ENCODE measurements around the gene PLA2G2D. TPM values are rescaled to one million over a fixed set of nuclear protein-coding genes. Genes with fewer than 3 reads are reported as not detected.

PLA2G2D gene
- total RNA-seq, 6 donors from 2014 or later = 0.13 to 0.29 TPM; not detected in 4

DNA sequence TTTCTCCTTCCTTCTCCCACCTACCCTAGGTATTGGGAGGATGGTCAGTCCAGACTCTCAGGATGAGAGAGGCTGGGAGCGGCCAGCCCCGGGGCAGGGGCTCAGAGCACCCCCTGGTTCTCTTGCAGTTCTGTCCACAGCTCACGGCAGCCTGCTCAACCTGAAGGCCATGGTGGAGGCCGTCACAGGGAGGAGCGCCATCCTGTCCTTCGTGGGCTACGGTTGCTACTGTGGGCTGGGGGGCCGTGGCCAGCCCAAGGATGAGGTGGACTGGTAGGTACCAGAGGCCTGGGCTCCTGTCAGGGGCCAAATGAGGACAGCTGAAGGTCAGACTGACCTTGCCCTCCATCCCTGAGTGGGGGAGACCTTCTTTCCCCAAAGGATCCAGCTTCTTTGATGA is 24.0 kb upstream of the PLA2G2D start:
- H3K27me3 ChIP-seq = no peaks in the 10 kb centered on the region
- WGBS, 2 donors = 86 to 92% methylated on average over 5 to 7 of the region's 8 CpGs
- H3K4me3 ChIP-seq = no peak overlapping the region
- DNase-seq (no peak), ATAC-seq (ENCODE audit: low FRiP score in 2 of 2) (no peak)
- H3K9me3 ChIP-seq = no peaks in the 10 kb centered on the region
- no peaks in the 10 kb centered on the region for H3K36me3 ChIP-seq
- no peaks in the 10 kb centered on the region for H3K4me1 ChIP-seq
- TF ChIP-seq POLR2A (IDR thresholded peaks at IDR 0.05) (no peak), EP300 (IDR thresholded peaks at IDR 0.05) (no peak), POLR2AphosphoS5 (IDR thresholded peaks at IDR 0.05) (no peak)
- TF ChIP-seq, protein P1, sequence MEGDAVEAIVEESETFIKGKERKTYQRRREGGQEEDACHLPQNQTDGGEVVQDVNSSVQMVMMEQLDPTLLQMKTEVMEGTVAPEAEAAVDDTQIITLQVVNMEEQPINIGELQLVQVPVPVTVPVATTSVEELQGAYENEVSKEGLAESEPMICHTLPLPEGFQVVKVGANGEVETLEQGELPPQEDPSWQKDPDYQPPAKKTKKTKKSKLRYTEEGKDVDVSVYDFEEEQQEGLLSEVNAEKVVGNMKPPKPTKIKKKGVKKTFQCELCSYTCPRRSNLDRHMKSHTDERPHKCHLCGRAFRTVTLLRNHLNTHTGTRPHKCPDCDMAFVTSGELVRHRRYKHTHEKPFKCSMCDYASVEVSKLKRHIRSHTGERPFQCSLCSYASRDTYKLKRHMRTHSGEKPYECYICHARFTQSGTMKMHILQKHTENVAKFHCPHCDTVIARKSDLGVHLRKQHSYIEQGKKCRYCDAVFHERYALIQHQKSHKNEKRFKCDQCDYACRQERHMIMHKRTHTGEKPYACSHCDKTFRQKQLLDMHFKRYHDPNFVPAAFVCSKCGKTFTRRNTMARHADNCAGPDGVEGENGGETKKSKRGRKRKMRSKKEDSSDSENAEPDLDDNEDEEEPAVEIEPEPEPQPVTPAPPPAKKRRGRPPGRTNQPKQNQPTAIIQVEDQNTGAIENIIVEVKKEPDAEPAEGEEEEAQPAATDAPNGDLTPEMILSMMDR (IDR thresholded peaks at IDR 0.05) = no peak
- H3K27ac ChIP-seq = no peak overlapping the region

DNA sequence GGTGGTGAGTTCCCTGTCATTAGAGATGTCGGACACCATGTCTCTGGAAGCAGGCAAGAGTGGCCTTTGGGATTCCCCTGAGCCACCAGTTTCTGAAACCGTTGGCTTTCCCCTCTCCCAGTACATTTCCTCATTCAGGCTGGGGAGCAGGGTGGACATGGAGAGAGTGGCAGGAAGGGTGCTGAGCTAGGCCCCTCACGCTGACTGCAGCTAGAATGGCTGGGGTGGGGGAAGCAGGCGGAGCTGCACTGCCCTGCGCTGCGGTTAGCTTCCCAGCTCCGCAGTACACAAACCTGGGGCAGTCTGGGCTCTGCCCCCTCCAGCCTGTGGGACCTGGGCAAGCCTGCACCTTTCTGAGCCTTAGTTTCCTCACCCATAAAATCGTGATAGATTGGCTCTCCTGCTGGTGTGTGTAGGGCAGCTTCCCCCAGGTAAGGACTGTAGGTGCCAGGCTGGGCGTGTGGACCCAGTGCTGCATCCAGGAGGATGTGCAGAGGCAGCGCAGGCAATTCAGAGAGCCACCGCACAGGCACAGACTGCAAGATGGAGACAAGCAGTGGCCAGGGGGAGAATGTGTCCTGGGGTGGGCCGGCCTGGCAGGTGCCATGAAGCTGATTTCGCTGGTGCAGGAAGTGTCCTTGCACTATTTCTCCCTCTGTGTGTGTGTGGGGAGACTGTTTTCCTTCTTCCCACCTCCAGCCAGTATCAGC is 22.8 kb upstream of the PLA2G2D start:
- WGBS, 2 donors = 87% methylated on average over 6 to 13 of the region's 13 CpGs
- DNase-seq (no peak), ATAC-seq (ENCODE audit: low FRiP score in 2 of 2) (no peak)
- Histone ChIP-seq H3K9me3 (no peaks in the 10 kb centered on the region), H3K27me3 (no peaks in the 10 kb centered on the region), H3K27ac (no peak overlapping the region), H3K4me1 (no peaks in the 10 kb centered on the region), H3K4me3 (no peak overlapping the region), H3K36me3 (no peaks in the 10 kb centered on the region)
- TF ChIP-seq, protein P1 (IDR thresholded peaks at IDR 0.05) = no peak
- TF ChIP-seq POLR2AphosphoS5 (IDR thresholded peaks at IDR 0.05) (no peak), EP300 (IDR thresholded peaks at IDR 0.05) (no peak), POLR2A (IDR thresholded peaks at IDR 0.05) (no peak)

DNA sequence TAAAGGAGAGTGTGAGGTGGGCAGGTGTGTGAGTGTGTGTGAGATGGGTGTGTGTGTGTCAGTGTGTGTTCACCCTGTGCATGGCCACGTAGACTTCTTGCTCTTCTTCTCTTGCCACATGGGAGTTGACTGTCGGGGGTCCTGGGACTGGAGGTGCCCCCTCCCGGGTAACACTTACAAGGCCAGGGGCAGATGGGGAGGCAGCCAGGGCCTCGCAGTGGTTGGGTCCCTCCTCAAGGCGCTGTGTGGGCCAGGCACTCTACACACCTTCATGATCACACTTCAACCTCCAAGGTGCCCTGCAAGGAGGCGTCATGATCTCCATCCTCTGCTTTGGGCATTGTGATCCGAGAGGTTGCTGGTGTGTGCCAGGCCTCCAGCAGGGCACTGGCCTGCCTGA is 22.1 kb upstream of the PLA2G2D start:
- no peak overlapping the region for H3K4me3 ChIP-seq
- H3K27ac ChIP-seq = no peak overlapping the region
- DNase-seq (no peak), ATAC-seq (ENCODE audit: low FRiP score in 2 of 2) (no peak)
- no peaks in the 10 kb centered on the region for H3K4me1 ChIP-seq
- 81 to 91% methylated on average over 5 to 7 of the region's 7 CpGs for WGBS, 2 donors
- H3K27me3 ChIP-seq = no peaks in the 10 kb centered on the region
- no peaks in the 10 kb centered on the region for H3K36me3 ChIP-seq
- H3K9me3 ChIP-seq = no peaks in the 10 kb centered on the region
- no peak for TF ChIP-seq POLR2AphosphoS5 (IDR thresholded peaks at IDR 0.05)
- TF ChIP-seq, protein P1 (IDR thresholded peaks at IDR 0.05) = no peak
- TF ChIP-seq EP300 (IDR thresholded peaks at IDR 0.05) = no peak
- no peak for TF ChIP-seq POLR2A (IDR thresholded peaks at IDR 0.05)

DNA sequence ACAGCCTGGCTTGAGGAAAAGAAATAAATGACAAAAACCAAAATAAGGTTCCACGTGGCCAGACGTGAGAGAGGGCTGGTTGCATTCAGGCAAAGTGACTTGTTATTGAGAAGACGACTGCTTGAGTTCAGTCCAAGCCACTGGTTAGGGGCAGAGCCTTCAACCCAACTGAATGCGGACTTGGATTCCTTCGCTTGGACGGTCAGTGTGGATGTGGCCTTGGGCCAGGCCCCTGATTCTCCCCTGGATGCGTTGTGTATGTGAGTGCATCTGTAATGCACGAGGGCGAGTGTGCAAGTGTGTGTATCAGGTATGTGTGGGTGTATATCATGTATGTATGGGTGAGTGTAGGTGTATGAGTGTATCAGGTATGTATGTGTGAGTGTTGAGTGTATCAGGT is 21.7 kb upstream of the PLA2G2D start:
- TF ChIP-seq, protein P1 (IDR thresholded peaks at IDR 0.05) = no peak
- TF ChIP-seq POLR2AphosphoS5 (IDR thresholded peaks at IDR 0.05) (no peak), EP300 (IDR thresholded peaks at IDR 0.05) (no peak), POLR2A (IDR thresholded peaks at IDR 0.05) (no peak)
- Histone ChIP-seq H3K9me3 (no peaks in the 10 kb centered on the region), H3K36me3 (no peaks in the 10 kb centered on the region), H3K27ac (no peak overlapping the region), H3K27me3 (no peaks in the 10 kb centered on the region), H3K4me1 (no peaks in the 10 kb centered on the region), H3K4me3 (no peak overlapping the region)
- no peak for ATAC-seq (ENCODE audit: low FRiP score in 2 of 2)
- WGBS, 2 donors = 90 to 93% methylated on average over 9 of the region's 9 CpGs
- no peak for DNase-seq

Measured in upper lobe of left lung (tissue), 6 donors.